GM12878 (cell line): Measurements from ENCODE around the gene POLD2. TPM values are rescaled to one million over a fixed set of nuclear protein-coding genes. Genes with fewer than 3 reads are reported as not detected.

ENCODE experiments used
- ATF7 ChIP-seq: fragments of 450-650 bp; IDR thresholded peaks from 2 replicates; pipeline ENCODE4 v1.6.1; 2016; ENCODE audit warnings: low read depth, mild to moderate bottlenecking
- CEBPZ ChIP-seq: fragments of 150-350 bp; IDR thresholded peaks from 2 replicates; pipeline ENCODE4 v1.6.1; 2016; ENCODE audit warnings: low read depth, low read length
- DPF2 ChIP-seq: fragments of 450-650 bp; IDR thresholded peaks from 2 replicates; pipeline ENCODE4 v1.6.1; 2017; ENCODE audit warnings: mild to moderate bottlenecking
- EGR1 ChIP-seq, 2 experiments: IDR thresholded peaks; 1 replicate in 1 of 2; 2 replicates in 1 of 2; pipeline ENCODE4 v1.6.1; 2011 to 2012; ENCODE audit warnings: low read depth in 2 of 2, low read length in 2 of 2, borderline replicate concordance in 1 of 2, mild to moderate bottlenecking in 1 of 2, moderate library complexity in 1 of 2
- IKZF1 ChIP-seq: fragments of 450-650 bp; conservative IDR thresholded peaks from 2 replicates; pipeline ENCODE4 v1.6.1; 2017; ENCODE audit warnings: antibody characterized with exemption, mild to moderate bottlenecking
- IKZF2 ChIP-seq, 2 experiments: fragments of 450-650 bp; IDR thresholded peaks; 2 replicates each; pipeline ENCODE4 v1.6.1; 2017; ENCODE audit warnings: mild to moderate bottlenecking in 2 of 2, moderate library complexity in 2 of 2
- KDM1A ChIP-seq: fragments of 200-600 bp; sonication (generic); IDR thresholded peaks from 2 replicates; pipeline ENCODE4 v1.6.1; 2016; ENCODE audit warnings: borderline replicate concordance
- MEF2B ChIP-seq: fragments of 450-650 bp; IDR thresholded peaks from 2 replicates; pipeline ENCODE4 v1.6.1; 2018; ENCODE audit warnings: mild to moderate bottlenecking, moderate library complexity; ENCODE audit not compliant: partially characterized antibody, poor library complexity, severe bottlenecking
- MYB ChIP-seq: fragments of 150-350 bp; IDR thresholded peaks from 2 replicates; pipeline ENCODE4 v1.6.1; 2014; ENCODE audit warnings: mild to moderate bottlenecking, low read depth, low read length, borderline replicate concordance
- NR2F1 ChIP-seq: fragments of 450-650 bp; conservative IDR thresholded peaks from 2 replicates; pipeline ENCODE4 v1.6.1; 2017; ENCODE audit warnings: mild to moderate bottlenecking
- RUNX3 ChIP-seq: IDR thresholded peaks from 2 replicates; pipeline ENCODE4 v1.6.1; 2012; ENCODE audit warnings: low read length, inconsistent platforms
- SMARCA5 ChIP-seq: fragments of 450-650 bp; IDR thresholded peaks from 2 replicates; pipeline ENCODE4 v1.6.1; 2017; ENCODE audit warnings: mild to moderate bottlenecking
- SPI1 ChIP-seq: IDR thresholded peaks from 2 replicates; pipeline ENCODE4 v1.6.1; 2011; ENCODE audit warnings: low read depth, mild to moderate bottlenecking, low read length, moderate library complexity, borderline replicate concordance; ENCODE audit not compliant: insufficient read depth
- TCF12 ChIP-seq: IDR thresholded peaks from 2 replicates; pipeline ENCODE4 v1.6.1; 2011; ENCODE audit warnings: low read depth, mild to moderate bottlenecking, low read length
- TCF7 ChIP-seq: IDR thresholded peaks from 2 replicates; pipeline ENCODE4 v1.6.1; 2014; ENCODE audit warnings: antibody characterized with exemption, borderline replicate concordance
- polyA plus RNA-seq, 11 experiments: library from polyadenylated mRNA; depleted of rRNA in 4 of 11; unstranded in 6 of 11; stranded (reverse) in 5 of 11; fragments of >200 nt; fragmentation: Nextera tagmentation in 4 of 11; fragmentation: Illumina TruSeq in 1 of 11; extraction: Ambion mirVana in 4 of 11; extraction: Trizol in 1 of 11; gene quantifications; 1 replicate in 1 of 11; 2 replicates in 10 of 11; pipeline versions ENCODE4 v1.2.1 to v1.2.3, GENCODE V29; 2011 to 2016; ENCODE audit warnings: inconsistent platforms in 2 of 11, missing spikeins in 2 of 11, low read depth in 1 of 11
- total RNA-seq, 4 experiments: library from RNA; depleted of rRNA in 3 of 4; stranded (reverse); fragments of >200 nt in 3 of 4; fragmentation: Illumina TruSeq in 1 of 4; extraction: Trizol in 1 of 4; gene quantifications; 2 replicates each; pipeline versions ENCODE4 v1.2.1 to v1.2.3, GENCODE V29; 2013 to 2021

Gene POLD2
- total and polyA plus RNA-seq, 10 of the 15 experiments (the other 5 are each of a cell fraction or from before 2014, with no cell fraction given) = 19.1 to 287 (median 169) TPM

GRCh38 chr7:44097064-44097932, 26.1 kb downstream of the POLD2 start (continued):
- TF ChIP-seq CEBPZ (no peak), IKZF1 (peak; percentile 75), MEF2B (peak; percentile 44), TCF12 (peak; percentile 86), RUNX3 (peak; percentile 58), NR2F1 (peak; percentile 85), EGR1 (IDR thresholded peaks at IDR 0.05; ENCODE audit: borderline replicate concordance in 1 of 2, low read depth in 2 of 2, low read length in 2 of 2) (peak in 1 of 2 experiments; percentile 51; a peak in 1 of 3 replicates), KDM1A (no peak), TCF7 (no peak), DPF2 (0 out of 2 replicates have a peak, but pooled peaks have one; percentile 63), MYB (no peak), SMARCA5 (0 out of 2 replicates have a peak, but pooled peaks have one; percentile 27), ATF7 (peak; percentile 48; the same call in 1 of the 2 replicates), SPI1 (peak; percentile 61; the same call in 1 of the 2 replicates), IKZF2 (IDR thresholded peaks at IDR 0.05) (peak; percentile 47 to 69; a peak in 3 of 4 replicates)
